ENCODE results near the gene BBS9. TPM values are rescaled to one million over a fixed set of nuclear protein-coding genes. Genes with fewer than 3 reads are reported as not detected.
"Not testable (repeated sequence)": the region's sequence is repeated elsewhere in the genome, so short reads cannot be mapped to it uniquely, and the experiment has no call there.

The BBS9 gene
- total RNA-seq, 1 donor from 2014 or later = 21.1 TPM

DNA sequence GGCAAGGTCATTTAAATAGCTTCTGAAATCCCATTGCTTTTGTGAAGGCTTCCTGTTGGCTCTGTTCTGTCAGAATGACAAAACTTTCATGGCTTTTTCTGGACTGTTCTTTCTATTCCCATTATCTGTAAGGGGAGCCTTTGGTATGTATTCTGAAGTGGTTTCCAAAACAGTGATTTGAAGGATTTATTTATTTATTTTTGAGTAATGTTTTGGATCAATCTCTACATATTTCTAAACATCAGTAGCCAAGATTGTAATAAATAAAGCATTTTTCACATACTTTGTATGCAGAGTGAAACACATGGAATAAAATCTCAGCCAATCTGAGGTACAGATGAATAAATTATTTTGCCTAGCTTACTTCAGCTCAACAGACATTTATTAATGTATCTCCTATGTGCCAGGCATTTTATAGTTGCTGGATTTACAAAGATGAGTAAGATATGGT is 121.1 kb downstream of the BBS9 start:
- TF ChIP-seq, protein P1, sequence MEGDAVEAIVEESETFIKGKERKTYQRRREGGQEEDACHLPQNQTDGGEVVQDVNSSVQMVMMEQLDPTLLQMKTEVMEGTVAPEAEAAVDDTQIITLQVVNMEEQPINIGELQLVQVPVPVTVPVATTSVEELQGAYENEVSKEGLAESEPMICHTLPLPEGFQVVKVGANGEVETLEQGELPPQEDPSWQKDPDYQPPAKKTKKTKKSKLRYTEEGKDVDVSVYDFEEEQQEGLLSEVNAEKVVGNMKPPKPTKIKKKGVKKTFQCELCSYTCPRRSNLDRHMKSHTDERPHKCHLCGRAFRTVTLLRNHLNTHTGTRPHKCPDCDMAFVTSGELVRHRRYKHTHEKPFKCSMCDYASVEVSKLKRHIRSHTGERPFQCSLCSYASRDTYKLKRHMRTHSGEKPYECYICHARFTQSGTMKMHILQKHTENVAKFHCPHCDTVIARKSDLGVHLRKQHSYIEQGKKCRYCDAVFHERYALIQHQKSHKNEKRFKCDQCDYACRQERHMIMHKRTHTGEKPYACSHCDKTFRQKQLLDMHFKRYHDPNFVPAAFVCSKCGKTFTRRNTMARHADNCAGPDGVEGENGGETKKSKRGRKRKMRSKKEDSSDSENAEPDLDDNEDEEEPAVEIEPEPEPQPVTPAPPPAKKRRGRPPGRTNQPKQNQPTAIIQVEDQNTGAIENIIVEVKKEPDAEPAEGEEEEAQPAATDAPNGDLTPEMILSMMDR (IDR thresholded peaks at IDR 0.05; ENCODE audit: partially characterized antibody, unreplicated experiment) = no peak
- no peaks in the 10 kb centered on the region for H3K36me3 Mint-ChIP-seq (ENCODE audit: unreplicated experiment)
- H3K27ac Mint-ChIP-seq (ENCODE audit: unreplicated experiment) = no peak overlapping the region
- H3K9me3 Mint-ChIP-seq (ENCODE audit: unreplicated experiment) = no peaks in the 10 kb centered on the region
- H3K27me3 Mint-ChIP-seq (ENCODE audit: unreplicated experiment) = no peaks in the 10 kb centered on the region
- no peaks in the 10 kb centered on the region for H3K4me1 Mint-ChIP-seq (ENCODE audit: low read depth, unreplicated experiment)
- no peak overlapping the region for H3K4me3 Mint-ChIP-seq (ENCODE audit: unreplicated experiment)
- no peak for DNase-seq

- Mint-ChIP-seq H3K36me3 (ENCODE audit: unreplicated experiment) (no peaks in the 10 kb centered on the region), H3K9me3 (ENCODE audit: unreplicated experiment) (no peaks in the 10 kb centered on the region), H3K27me3 (ENCODE audit: unreplicated experiment) (no peaks in the 10 kb centered on the region), H3K4me1 (ENCODE audit: low read depth, unreplicated experiment) (no peaks in the 10 kb centered on the region), H3K27ac (ENCODE audit: unreplicated experiment) (no peak overlapping the region), H3K4me3 (ENCODE audit: unreplicated experiment) (no peak overlapping the region)
- TF ChIP-seq, protein P1 (IDR thresholded peaks at IDR 0.05; ENCODE audit: partially characterized antibody, unreplicated experiment) = no peak
- DNase-seq = no peak
Observed at GRCh38 chr7:33251301-33251700, 121.9 kb downstream of the BBS9 start.

DNA sequence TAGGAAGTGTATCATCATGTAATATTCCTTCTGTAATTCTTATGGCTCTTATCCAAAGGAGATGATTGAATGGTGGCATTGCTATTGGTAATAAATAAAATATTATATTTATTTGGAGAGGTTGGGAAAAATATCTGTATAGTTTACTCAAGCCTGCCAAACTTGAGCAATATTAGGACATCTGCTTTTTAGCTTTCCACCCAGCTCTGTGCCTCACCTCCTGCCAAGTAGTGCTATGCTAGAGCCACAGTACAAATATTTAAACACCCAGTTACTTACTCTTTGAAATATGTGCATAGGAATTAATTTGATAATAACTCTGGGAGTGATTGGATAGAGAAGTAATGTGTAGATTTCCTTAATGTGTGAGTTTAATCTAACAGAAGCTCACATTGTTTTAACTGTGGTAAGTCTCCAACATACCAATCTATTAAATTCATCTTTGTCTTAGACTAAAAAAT is 129.2 kb downstream of the BBS9 start:
- H3K4me1 Mint-ChIP-seq (ENCODE audit: low read depth, unreplicated experiment) = no peaks in the 10 kb centered on the region
- H3K9me3 Mint-ChIP-seq (ENCODE audit: unreplicated experiment) = no peaks in the 10 kb centered on the region
- H3K4me3 Mint-ChIP-seq (ENCODE audit: unreplicated experiment) = no peak overlapping the region
- no peaks in the 10 kb centered on the region for H3K36me3 Mint-ChIP-seq (ENCODE audit: unreplicated experiment)
- no peak overlapping the region for H3K27ac Mint-ChIP-seq (ENCODE audit: unreplicated experiment)
- DNase-seq = no peak
- no peaks in the 10 kb centered on the region for H3K27me3 Mint-ChIP-seq (ENCODE audit: unreplicated experiment)
- TF ChIP-seq, protein P1 (IDR thresholded peaks at IDR 0.05; ENCODE audit: partially characterized antibody, unreplicated experiment) = no peak

DNA sequence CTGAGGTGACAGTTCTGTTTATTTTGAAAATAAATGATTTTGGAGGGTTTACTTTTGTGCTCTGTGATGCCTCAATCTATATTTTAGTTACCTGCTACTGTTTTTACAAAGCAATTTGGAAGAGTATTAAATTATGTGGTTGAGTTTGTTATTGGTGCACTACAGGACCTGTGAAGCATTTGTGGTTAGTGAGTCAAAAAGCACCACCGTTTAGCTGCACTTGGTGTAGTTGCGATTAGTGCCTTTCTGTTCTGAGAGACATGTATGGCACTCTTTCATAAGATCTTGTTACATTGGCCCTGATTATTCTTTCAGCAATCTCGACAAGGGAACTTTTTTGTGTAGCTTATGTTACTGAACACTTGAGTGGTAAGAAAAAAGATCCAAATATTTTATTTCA is 132.2 kb downstream of the BBS9 start:
- Mint-ChIP-seq H3K27me3 (ENCODE audit: unreplicated experiment) (no peaks in the 10 kb centered on the region), H3K27ac (ENCODE audit: unreplicated experiment) (no peak overlapping the region), H3K36me3 (ENCODE audit: unreplicated experiment) (no peaks in the 10 kb centered on the region), H3K4me3 (ENCODE audit: unreplicated experiment) (no peak overlapping the region), H3K4me1 (ENCODE audit: low read depth, unreplicated experiment) (no peaks in the 10 kb centered on the region), H3K9me3 (ENCODE audit: unreplicated experiment) (no peaks in the 10 kb centered on the region)
- no peak for DNase-seq
- TF ChIP-seq, protein P1 (IDR thresholded peaks at IDR 0.05; ENCODE audit: partially characterized antibody, unreplicated experiment) = no peak

- TF ChIP-seq, protein P1 (IDR thresholded peaks at IDR 0.05; ENCODE audit: partially characterized antibody, unreplicated experiment) = no peak
- Mint-ChIP-seq H3K36me3 (ENCODE audit: unreplicated experiment) (no peaks in the 10 kb centered on the region), H3K4me1 (ENCODE audit: low read depth, unreplicated experiment) (no peaks in the 10 kb centered on the region), H3K27me3 (ENCODE audit: unreplicated experiment) (no peaks in the 10 kb centered on the region), H3K9me3 (ENCODE audit: unreplicated experiment) (no peaks in the 10 kb centered on the region), H3K4me3 (ENCODE audit: unreplicated experiment) (no peak overlapping the region), H3K27ac (ENCODE audit: unreplicated experiment) (no peak overlapping the region)
- DNase-seq = no peak
Observed at GRCh38 chr7:33262476-33262875, 133.1 kb downstream of the BBS9 start.

DNA sequence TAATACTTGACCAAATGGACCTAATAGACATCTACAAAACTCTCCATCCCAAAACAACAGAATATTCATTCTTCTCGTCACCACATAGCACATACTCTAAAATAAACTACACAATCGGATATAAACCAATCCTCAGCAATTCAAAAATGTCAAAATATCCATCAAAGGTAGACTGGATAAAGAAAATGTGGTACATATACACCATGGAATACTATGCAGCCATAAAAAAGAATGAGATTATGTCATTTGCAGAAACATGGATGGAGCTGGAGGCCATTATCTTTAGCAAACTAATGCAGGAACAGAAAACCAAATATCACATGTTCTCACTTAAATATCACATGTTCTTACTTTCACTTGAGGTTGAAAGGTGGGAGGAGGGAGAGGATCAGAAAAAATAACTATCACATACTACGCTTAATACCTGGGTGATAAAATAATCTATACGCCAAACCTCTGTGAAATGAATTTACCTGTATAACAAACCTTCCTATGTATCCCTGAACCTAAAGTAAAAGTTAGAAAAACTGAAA is 142.5 kb downstream of the BBS9 start:
- not testable (repeated sequence) for H3K4me1 Mint-ChIP-seq (ENCODE audit: low read depth, unreplicated experiment); DNase-seq; H3K9me3 Mint-ChIP-seq (ENCODE audit: unreplicated experiment); H3K27me3 Mint-ChIP-seq (ENCODE audit: unreplicated experiment); H3K4me3 Mint-ChIP-seq (ENCODE audit: unreplicated experiment); H3K27ac Mint-ChIP-seq (ENCODE audit: unreplicated experiment)
- peaks cover 21% of the 10 kb centered on the region for H3K36me3 Mint-ChIP-seq (ENCODE audit: unreplicated experiment)

Data from glutamatergic neuron (in vitro differentiated cells).